Measurements from ENCODE around the gene GNB1L. TPM values are rescaled to one million over a fixed set of nuclear protein-coding genes. Genes with fewer than 3 reads are reported as not detected.

Gene GNB1L
- polyA plus RNA-seq, 1 donor from 2014 or later, result 16.5 TPM

DNA sequence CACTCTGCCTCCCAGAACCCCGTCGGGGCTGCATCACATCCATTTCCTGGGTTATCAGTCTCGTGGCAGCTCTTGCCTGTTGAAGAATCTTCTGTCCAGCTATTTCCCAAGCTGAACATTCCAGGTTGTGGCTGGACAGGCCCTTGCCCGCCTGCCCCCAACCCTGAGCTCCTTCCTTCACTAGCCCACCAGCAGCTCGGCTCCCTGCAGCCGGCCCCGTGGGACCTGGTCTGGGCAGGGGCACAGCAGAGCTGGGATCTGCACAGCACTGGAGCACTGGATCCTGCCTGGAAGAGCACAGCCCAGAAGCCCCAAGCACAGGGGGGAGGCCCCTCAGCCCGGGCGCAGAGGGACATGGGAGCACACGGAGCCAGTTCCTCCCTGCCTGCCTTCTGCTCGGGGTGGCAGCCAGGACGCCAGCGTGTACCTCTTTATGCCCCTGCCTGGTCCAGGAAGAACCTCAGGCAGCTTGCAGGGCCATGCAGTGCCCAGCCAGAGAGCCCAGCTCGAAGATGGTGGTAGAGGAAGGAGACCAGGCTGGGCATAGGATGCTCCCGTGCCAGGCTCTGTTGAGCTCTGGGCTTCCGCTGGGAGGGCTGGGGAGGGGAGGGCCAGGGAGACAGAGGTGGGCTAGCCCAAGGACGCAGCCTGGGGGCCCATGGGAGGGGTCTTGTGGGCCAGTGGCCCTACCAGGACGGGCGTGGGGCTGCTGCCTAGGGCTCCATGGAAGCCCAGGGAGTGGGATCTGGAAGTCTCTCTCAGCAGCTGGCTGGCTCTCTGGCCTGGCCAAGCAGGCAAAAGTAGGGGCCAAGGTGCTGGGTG, 16.6 kb upstream of the GNB1L start:
- Histone ChIP-seq H3K9ac (ENCODE audit: low read length) (no peak overlapping the region), H3K9me3 (ENCODE audit: low read length) (no peaks in the 10 kb centered on the region), H3K27ac (ENCODE audit: low read length) (no peak overlapping the region), H3K4me2 (ENCODE audit: low read length) (no peak overlapping the region), H2AFZ (ENCODE audit: low read depth, low read length) (no peak overlapping the region), H3K4me3 (ENCODE audit: low read length) (no peak overlapping the region), H3F3A (ENCODE audit: insufficient read depth, low read length, poor library complexity, severe bottlenecking) (no peaks in the 10 kb centered on the region), H3K27me3 (ENCODE audit: insufficient read depth, low read depth, low read length) (no peaks in the 10 kb centered on the region), H3K36me3 (ENCODE audit: insufficient read depth, low read length) (no peaks in the 10 kb centered on the region), H4K20me1 (ENCODE audit: insufficient read depth) (no peaks in the 10 kb centered on the region), H3K9me2 (ENCODE audit: insufficient read depth, low read length) (no peaks in the 10 kb centered on the region), H3K79me2 (replicated peaks; ENCODE audit: insufficient read depth, low read length) (no peaks in the 10 kb centered on the region)
- TF ChIP-seq MXI1 (conservative IDR thresholded peaks at IDR 0.05; ENCODE audit: poor library complexity, severe bottlenecking) (no peak), REST (IDR thresholded peaks at IDR 0.05; ENCODE audit: borderline replicate concordance) (no peak), POLR2AphosphoS5 (IDR thresholded peaks at IDR 0.05) (no peak), RAD21 (conservative IDR thresholded peaks at IDR 0.05) (no peak), EP300 (conservative IDR thresholded peaks at IDR 0.05; ENCODE audit: poor library complexity, severe bottlenecking) (no peak), TAF1 (IDR thresholded peaks at IDR 0.05; ENCODE audit: low read depth) (no peak), SMC3 (conservative IDR thresholded peaks at IDR 0.05; ENCODE audit: poor library complexity) (no peak)

DNA sequence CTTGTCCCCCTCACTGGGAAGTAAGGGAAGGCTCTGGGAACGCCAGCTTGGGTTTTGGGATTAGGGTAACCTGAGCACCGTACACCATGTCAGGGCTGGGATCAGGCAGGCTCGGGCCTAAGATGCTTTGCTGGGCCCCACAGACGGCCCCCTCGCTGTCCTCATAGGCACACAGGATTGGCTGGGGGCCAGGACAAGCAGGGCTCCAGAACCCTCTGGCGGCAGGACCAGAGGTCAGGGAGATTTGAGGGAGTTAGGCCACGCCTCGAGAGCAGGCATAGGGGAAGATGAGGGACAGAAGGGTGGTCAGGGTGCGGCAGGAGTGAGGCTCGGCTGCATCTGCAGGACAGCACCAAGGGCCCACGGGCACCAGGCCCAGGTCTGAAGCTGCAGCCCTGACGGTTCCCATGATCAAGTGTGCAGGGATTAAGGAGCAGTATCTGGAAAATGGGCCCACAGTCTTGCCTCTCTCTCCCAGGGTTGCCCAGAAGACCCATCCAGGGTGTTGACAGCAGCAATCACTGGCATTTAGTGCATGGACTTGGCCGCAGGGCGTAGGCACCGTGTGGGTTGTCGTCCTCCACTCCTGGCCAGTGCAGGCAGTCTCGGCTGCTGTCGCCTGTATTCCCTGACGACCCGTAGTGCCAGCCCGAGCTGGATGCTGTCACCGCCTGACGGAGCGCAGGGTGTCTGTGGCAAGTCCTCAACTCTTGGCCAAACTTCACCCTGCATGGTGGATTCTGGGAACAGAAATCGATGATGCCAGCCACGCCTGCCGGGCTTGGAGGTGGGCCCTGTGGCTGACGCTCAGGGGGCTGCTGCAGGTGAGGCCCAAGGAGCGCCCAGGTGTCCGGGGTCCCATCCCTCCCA, 15.7 kb upstream of the GNB1L start:
- H3K27me3 ChIP-seq (ENCODE audit: insufficient read depth, low read depth, low read length), result no peaks in the 10 kb centered on the region
- H3K9ac ChIP-seq (ENCODE audit: low read length), result no peak overlapping the region
- H3K4me3 ChIP-seq (ENCODE audit: low read length), result no peak overlapping the region
- no peak overlapping the region for H3K27ac ChIP-seq (ENCODE audit: low read length)
- no peak overlapping the region for H3K4me2 ChIP-seq (ENCODE audit: low read length)
- TF ChIP-seq SMC3 (conservative IDR thresholded peaks at IDR 0.05; ENCODE audit: poor library complexity), result no peak
- no peak for TF ChIP-seq MXI1 (conservative IDR thresholded peaks at IDR 0.05; ENCODE audit: poor library complexity, severe bottlenecking)
- no peak for TF ChIP-seq RAD21 (conservative IDR thresholded peaks at IDR 0.05)
- no peak for TF ChIP-seq REST (IDR thresholded peaks at IDR 0.05; ENCODE audit: borderline replicate concordance)
- no peak for TF ChIP-seq EZH2 (IDR thresholded peaks at IDR 0.05; ENCODE audit: borderline replicate concordance, insufficient read depth, low read length, poor library complexity, severe bottlenecking)
- TF ChIP-seq EP300 (conservative IDR thresholded peaks at IDR 0.05; ENCODE audit: poor library complexity, severe bottlenecking), result no peak
- no peak for TF ChIP-seq TAF1 (IDR thresholded peaks at IDR 0.05; ENCODE audit: low read depth)
- TF ChIP-seq POLR2AphosphoS5 (IDR thresholded peaks at IDR 0.05), result no peak
- TF ChIP-seq, protein P1, sequence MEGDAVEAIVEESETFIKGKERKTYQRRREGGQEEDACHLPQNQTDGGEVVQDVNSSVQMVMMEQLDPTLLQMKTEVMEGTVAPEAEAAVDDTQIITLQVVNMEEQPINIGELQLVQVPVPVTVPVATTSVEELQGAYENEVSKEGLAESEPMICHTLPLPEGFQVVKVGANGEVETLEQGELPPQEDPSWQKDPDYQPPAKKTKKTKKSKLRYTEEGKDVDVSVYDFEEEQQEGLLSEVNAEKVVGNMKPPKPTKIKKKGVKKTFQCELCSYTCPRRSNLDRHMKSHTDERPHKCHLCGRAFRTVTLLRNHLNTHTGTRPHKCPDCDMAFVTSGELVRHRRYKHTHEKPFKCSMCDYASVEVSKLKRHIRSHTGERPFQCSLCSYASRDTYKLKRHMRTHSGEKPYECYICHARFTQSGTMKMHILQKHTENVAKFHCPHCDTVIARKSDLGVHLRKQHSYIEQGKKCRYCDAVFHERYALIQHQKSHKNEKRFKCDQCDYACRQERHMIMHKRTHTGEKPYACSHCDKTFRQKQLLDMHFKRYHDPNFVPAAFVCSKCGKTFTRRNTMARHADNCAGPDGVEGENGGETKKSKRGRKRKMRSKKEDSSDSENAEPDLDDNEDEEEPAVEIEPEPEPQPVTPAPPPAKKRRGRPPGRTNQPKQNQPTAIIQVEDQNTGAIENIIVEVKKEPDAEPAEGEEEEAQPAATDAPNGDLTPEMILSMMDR (IDR thresholded peaks at IDR 0.05; ENCODE audit: poor library complexity, severe bottlenecking), result no peak
- H3K9me2 ChIP-seq (ENCODE audit: insufficient read depth, low read length), result no peaks in the 10 kb centered on the region
- H3K36me3 ChIP-seq (ENCODE audit: insufficient read depth, low read length), result no peaks in the 10 kb centered on the region
- H4K20me1 ChIP-seq (ENCODE audit: insufficient read depth), result no peaks in the 10 kb centered on the region
- no peaks in the 10 kb centered on the region for H3K9me3 ChIP-seq (ENCODE audit: low read length)
- H3F3A ChIP-seq (ENCODE audit: insufficient read depth, low read length, poor library complexity, severe bottlenecking), result no peaks in the 10 kb centered on the region
- H3K79me2 ChIP-seq (replicated peaks; ENCODE audit: insufficient read depth, low read length), result no peaks in the 10 kb centered on the region
- H2AFZ ChIP-seq (ENCODE audit: low read depth, low read length), result no peak overlapping the region
